ENCODE results near the gene TRIM24. TPM values are rescaled to one million over a fixed set of nuclear protein-coding genes. Genes with fewer than 3 reads are reported as not detected.
"Not testable (repeated sequence)": the region's sequence is repeated elsewhere in the genome, so short reads cannot be mapped to it uniquely, and the experiment has no call there.

Gene TRIM24
- total and polyA plus RNA-seq, 2 donors from 2014 or later: 7.6 to 16.8 TPM

- Histone ChIP-seq H3K36me3 (ENCODE audit: control insufficient read depth in 2 of 3, insufficient read depth in 3 of 3, low read length in 3 of 3) (no peaks in the 10 kb centered on the region), H3K27me3 (ENCODE audit: control insufficient read depth, insufficient read depth, low read length) (no peaks in the 10 kb centered on the region), H3K27ac (ENCODE audit: low read depth in 2 of 2, low read length in 2 of 2) (no peak overlapping the region), H3K4me1 (ENCODE audit: control insufficient read depth in 2 of 3, insufficient read depth in 2 of 3, low read depth in 1 of 3, low read length in 3 of 3) (peaks cover 0 to 6% (median 0%) of the 10 kb centered on the region in 3 donors), H3K4me3 (ENCODE audit: low read length in 3 of 3) (no peak overlapping the region), H3K9me3 (ENCODE audit: control insufficient read depth in 2 of 3, insufficient read depth in 1 of 3, low read length in 3 of 3) (no peaks in the 10 kb centered on the region), H3K9ac (ENCODE audit: low read length in 3 of 3) (no peak overlapping the region)
- FAIRE-seq (no peak), DNase-seq (no peak)
- no peak for TF ChIP-seq CTCF (IDR thresholded peaks at IDR 0.05; ENCODE audit: borderline replicate concordance, extremely low read depth, insufficient read depth)
- intact Hi-C loops (cut with DNase I): no loop called here
These were observed 5.0 kb downstream of the TRIM24 start for GRCh38 chr7:138465046-138465445.

- DNase-seq; H3K9me3 ChIP-seq (ENCODE audit: control insufficient read depth in 2 of 3, insufficient read depth in 1 of 3, low read length in 3 of 3); H3K27me3 ChIP-seq (ENCODE audit: control insufficient read depth, insufficient read depth, low read length); H3K27ac ChIP-seq (ENCODE audit: low read depth in 2 of 2, low read length in 2 of 2); H3K36me3 ChIP-seq (ENCODE audit: control insufficient read depth in 2 of 3, insufficient read depth in 3 of 3, low read length in 3 of 3); FAIRE-seq; H3K4me3 ChIP-seq (ENCODE audit: low read length in 3 of 3); intact Hi-C loops (cut with DNase I); H3K9ac ChIP-seq (ENCODE audit: low read length in 3 of 3); H3K4me1 ChIP-seq (ENCODE audit: control insufficient read depth in 2 of 3, insufficient read depth in 2 of 3, low read depth in 1 of 3, low read length in 3 of 3): not testable (repeated sequence)
These were observed 6.2 kb downstream of the TRIM24 start for GRCh38 chr7:138466069-138466756.

- Histone ChIP-seq H3K9me3 (ENCODE audit: control insufficient read depth in 2 of 3, insufficient read depth in 1 of 3, low read length in 3 of 3) (no peaks in the 10 kb centered on the region), H3K9ac (ENCODE audit: low read length in 3 of 3) (no peak overlapping the region), H3K4me1 (ENCODE audit: control insufficient read depth in 2 of 3, insufficient read depth in 2 of 3, low read depth in 1 of 3, low read length in 3 of 3) (peaks cover 0 to 3% (median 0%) of the 10 kb centered on the region in 3 donors), H3K4me3 (ENCODE audit: low read length in 3 of 3) (no peak overlapping the region), H3K27me3 (ENCODE audit: control insufficient read depth, insufficient read depth, low read length) (no peaks in the 10 kb centered on the region), H3K36me3 (ENCODE audit: control insufficient read depth in 2 of 3, insufficient read depth in 3 of 3, low read length in 3 of 3) (no peaks in the 10 kb centered on the region), H3K27ac (ENCODE audit: low read depth in 2 of 2, low read length in 2 of 2) (no peak overlapping the region)
- TF ChIP-seq CTCF (IDR thresholded peaks at IDR 0.05; ENCODE audit: borderline replicate concordance, extremely low read depth, insufficient read depth): no peak
- intact Hi-C loops (cut with DNase I): no loop called here
- FAIRE-seq: no peak
- no peak for DNase-seq
These were observed 8.4 kb downstream of the TRIM24 start for GRCh38 chr7:138468244-138469123.

All from kidney (tissue), 14 donors.